ENCODE results near the gene SLC22A23. TPM values are rescaled to one million over a fixed set of nuclear protein-coding genes. Genes with fewer than 3 reads are reported as not detected.

SLC22A23 gene
- total and polyA plus RNA-seq, 2 donors (not counting 1 experiment from before 2014, with no cell fraction given): 0.18 to 1.4 TPM

- intact Hi-C loops (cut with micrococcal nuclease): no loop called here
- no peaks in the 10 kb centered on the region for H3K27me3 Mint-ChIP-seq
- Histone ChIP-seq H3K27ac (ENCODE audit: low read length in 2 of 2) (no peak overlapping the region), H3K4me3 (ENCODE audit: control extremely low read depth in 1 of 5, extremely low read depth in 1 of 5, insufficient read depth in 1 of 5, low read depth in 2 of 5, low read length in 4 of 5) (no peak overlapping the region), H3K9me3 (ENCODE audit: control extremely low read depth in 1 of 3, control insufficient read depth in 2 of 3, insufficient read depth in 1 of 3, low read length in 2 of 3) (no peaks in the 10 kb centered on the region), H2AFZ (ENCODE audit: insufficient read depth, low read depth, low read length, poor library complexity, severe bottlenecking) (no peak overlapping the region), H4K20me1 (ENCODE audit: control insufficient read depth, insufficient read depth, low read length, poor library complexity, severe bottlenecking) (peaks cover 82% of the 10 kb centered on the region), H3K4me2 (replicated peaks; ENCODE audit: low read depth, low read length, poor library complexity, severe bottlenecking) (no peak overlapping the region), H3K9ac (ENCODE audit: low read length) (no peak overlapping the region), H3K36me3 (replicated peaks in 1 of 2; ENCODE audit: control extremely low read depth in 1 of 2, control insufficient read depth in 1 of 2, extremely low read depth in 1 of 2, insufficient read depth in 2 of 2, low read length in 1 of 2) (peaks cover 0 to 32% of the 10 kb centered on the region in 2 experiments), H3K27me3 (replicated peaks in 1 of 4; ENCODE audit: control extremely low read depth in 1 of 4, control insufficient read depth in 3 of 4, insufficient read depth in 4 of 4, low read length in 3 of 4) (no peaks in the 10 kb centered on the region), H3K4me1 (ENCODE audit: control insufficient read depth in 2 of 2, insufficient read depth in 2 of 2, low read length in 2 of 2) (peaks cover 20 to 33% of the 10 kb centered on the region in 2 donors), H3K79me2 (ENCODE audit: control insufficient read depth, insufficient read depth, low read length) (peaks cover 83% of the 10 kb centered on the region)
- H3K9me3 Mint-ChIP-seq (ENCODE audit: insufficient read depth): no peaks in the 10 kb centered on the region
- ChIA-PET POLR2A (no interaction called here), CTCF (interaction anchor here (1.0 to 3.1 kb wide), 2 partner anchors 12 to 469 kb away, joined by 3 to 11 read pairs; no protein-coding TSS in a partner anchor)
- 91% methylated on average over 6 of the region's 6 CpGs for WGBS (ENCODE audit: insufficient coverage)
- no peak overlapping the region for H3K4me3 Mint-ChIP-seq
- ATAC-seq (ENCODE audit: low read depth): no peak
- H3K4me1 Mint-ChIP-seq: peaks cover 36% of the 10 kb centered on the region
- no peak overlapping the region for H3K27ac Mint-ChIP-seq
- TF ChIP-seq EZH2 (IDR thresholded peaks at IDR 0.05; ENCODE audit: borderline replicate concordance, insufficient read depth, low read depth, low read length, poor library complexity, severe bottlenecking) (no peak), CTCF (IDR thresholded peaks at IDR 0.05) (no peak)
- DNase-seq: no peak
Measured at GRCh38 chr6:3263096-3263495, 193.8 kb downstream of the SLC22A23 start.

DNA sequence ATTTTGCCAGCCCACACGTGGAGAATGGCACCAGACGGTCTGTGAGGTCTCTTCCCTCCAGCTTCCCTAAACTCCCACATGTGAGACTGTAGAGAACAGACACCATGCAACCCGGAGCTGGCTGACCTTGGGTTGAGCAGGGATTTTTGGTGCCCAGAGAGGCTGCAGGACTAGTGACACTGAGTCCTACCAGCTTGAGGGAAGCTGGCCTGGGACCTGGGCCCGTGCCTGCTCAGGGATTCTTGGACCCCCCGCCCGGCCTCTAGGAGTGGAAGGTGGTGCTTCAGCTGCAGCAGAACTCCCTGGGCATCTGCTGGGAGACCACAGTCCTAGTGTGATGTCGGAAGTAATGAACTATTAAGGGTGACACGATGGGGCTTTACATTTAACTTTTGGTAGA lies 194.9 kb downstream of the SLC22A23 start:
- ChIA-PET CTCF (interaction anchor here (0.7 to 3.3 kb wide), 3 partner anchors 11 to 481 kb away, joined by 3 to 21 read pairs (median 3); no protein-coding TSS in a partner anchor), POLR2A (interaction anchor here (0.6 kb wide), 1 partner anchor 753 kb away, joined by 3 read pairs; no protein-coding TSS in a partner anchor)
- peaks cover 70% of the 10 kb centered on the region for H4K20me1 ChIP-seq (ENCODE audit: control insufficient read depth, insufficient read depth, low read length, poor library complexity, severe bottlenecking)
- peaks cover 0 to 29% of the 10 kb centered on the region in 2 experiments for H3K36me3 ChIP-seq (replicated peaks in 1 of 2; ENCODE audit: control extremely low read depth in 1 of 2, control insufficient read depth in 1 of 2, extremely low read depth in 1 of 2, insufficient read depth in 2 of 2, low read length in 1 of 2)
- Mint-ChIP-seq H3K4me3 (peak overlapping the region; percentile 23), H3K27ac (no peak overlapping the region), H3K27me3 (peaks cover 3% of the 10 kb centered on the region), H3K9me3 (ENCODE audit: insufficient read depth) (no peaks in the 10 kb centered on the region), H3K4me1 (peaks cover 35% of the 10 kb centered on the region)
- H3K4me1 ChIP-seq (ENCODE audit: control insufficient read depth in 2 of 2, insufficient read depth in 2 of 2, low read length in 2 of 2): peaks cover 20 to 34% of the 10 kb centered on the region in 2 donors
- H2AFZ ChIP-seq (ENCODE audit: insufficient read depth, low read depth, low read length, poor library complexity, severe bottlenecking): no peak overlapping the region
- H3K27me3 ChIP-seq (replicated peaks in 1 of 4; ENCODE audit: control extremely low read depth in 1 of 4, control insufficient read depth in 3 of 4, insufficient read depth in 4 of 4, low read length in 3 of 4): no peaks in the 10 kb centered on the region
- no peak for TF ChIP-seq CTCF (IDR thresholded peaks at IDR 0.05)
- no peak for TF ChIP-seq EZH2 (IDR thresholded peaks at IDR 0.05; ENCODE audit: borderline replicate concordance, insufficient read depth, low read depth, low read length, poor library complexity, severe bottlenecking)
- no peak overlapping the region for H3K9ac ChIP-seq (ENCODE audit: low read length)
- no peak overlapping the region for H3K4me3 ChIP-seq (ENCODE audit: control extremely low read depth in 1 of 5, extremely low read depth in 1 of 5, insufficient read depth in 1 of 5, low read depth in 2 of 5, low read length in 4 of 5)
- 76% methylated on average over 5 of the region's 8 CpGs for WGBS (ENCODE audit: insufficient coverage)
- DNase-seq (no peak), ATAC-seq (ENCODE audit: low read depth) (no peak)
- H3K4me2 ChIP-seq (replicated peaks; ENCODE audit: low read depth, low read length, poor library complexity, severe bottlenecking): peak overlapping the region; percentile 88
- H3K9me3 ChIP-seq (ENCODE audit: control extremely low read depth in 1 of 3, control insufficient read depth in 2 of 3, insufficient read depth in 1 of 3, low read length in 2 of 3): no peaks in the 10 kb centered on the region
- H3K79me2 ChIP-seq (ENCODE audit: control insufficient read depth, insufficient read depth, low read length): peaks cover 73% of the 10 kb centered on the region
- H3K27ac ChIP-seq (ENCODE audit: low read length in 2 of 2): no peak overlapping the region
- intact Hi-C loops (cut with micrococcal nuclease): no loop called here
